SH-SY5Y (cell line): ENCODE results near the gene PERCC1.

Experiments used
- GATA2 ChIP-seq: IDR thresholded peaks from 2 replicates; pipeline ENCODE4 v1.6.1; 2011; ENCODE audit warnings: mild to moderate bottlenecking, low read depth, low read length
- GATA3 ChIP-seq: IDR thresholded peaks from 2 replicates; pipeline ENCODE4 v1.6.1; 2011; ENCODE audit warnings: low read depth, mild to moderate bottlenecking, low read length, moderate library complexity

DNA sequence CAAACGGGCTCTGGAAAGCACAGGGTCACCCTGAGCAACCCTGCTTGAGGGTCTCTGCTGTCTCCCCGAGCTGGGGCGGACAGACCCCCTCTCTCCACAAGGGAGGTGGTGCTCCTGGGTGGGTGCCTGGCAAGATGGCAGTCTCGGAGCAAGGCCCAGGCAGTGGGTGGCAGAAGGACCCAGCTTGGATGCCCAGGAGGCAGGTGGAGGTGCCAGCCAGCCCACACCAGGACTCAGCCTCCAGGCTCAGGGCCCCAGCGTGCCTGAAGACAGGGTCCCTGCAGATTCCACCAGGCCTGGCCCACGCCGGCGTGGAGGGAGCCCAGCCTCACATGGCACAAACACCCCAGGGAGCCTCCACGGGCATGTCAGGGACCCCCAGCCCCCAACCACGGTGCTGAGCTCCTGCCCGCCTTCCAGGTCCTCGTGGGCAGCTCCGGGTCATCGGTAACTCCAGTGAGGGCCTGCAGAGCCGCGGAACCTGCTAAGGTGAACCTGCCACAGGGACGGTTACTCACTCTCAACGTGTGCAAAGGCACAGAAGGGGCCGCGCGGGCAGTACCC, 37.2 kb upstream of the PERCC1 start:
- TF ChIP-seq GATA2 (no peak), GATA3 (no peak)
